Inflammatory macrophage treated with lipopolysaccharide for 1 hour (primary cell): ENCODE measurements around the gene ACMSD.
"Not testable (repeated sequence)": the region's sequence is repeated elsewhere in the genome, so short reads cannot be mapped to it uniquely, and the experiment has no call there.

Experiments
- DNase-seq, 2 donors: peaks; one replicate each; pipeline ENCODE4 v3.0.0-alpha.2; 2020 to 2022

Gene ACMSD

DNA sequence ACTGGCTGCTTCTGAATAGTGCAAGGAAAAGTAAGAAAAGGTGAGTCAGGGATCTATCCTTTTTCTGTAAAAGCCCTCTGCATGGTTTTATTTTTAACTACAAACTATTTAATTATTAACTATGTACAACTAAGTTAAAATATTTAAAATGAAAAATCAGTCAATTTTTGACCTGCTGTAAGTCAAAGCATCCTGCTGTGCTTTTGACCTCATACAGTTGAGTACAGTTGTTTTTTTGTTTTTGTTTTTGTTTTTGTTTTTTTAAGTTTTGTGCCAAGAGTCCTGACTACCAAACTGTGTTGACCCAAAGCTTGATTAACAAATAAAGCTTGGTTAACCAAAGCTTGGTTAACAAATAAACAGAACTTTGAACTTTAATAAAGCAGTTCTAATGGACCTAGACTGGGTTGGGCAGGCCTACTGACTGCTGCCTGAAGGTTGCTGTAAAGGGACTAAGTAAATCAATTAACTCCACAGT is at the start of gene ACMSD:
ACMSD (plus strand) TSS at position 474 of the 478 bp plus-strand sequence. CDS start 67 bp downstream, outside the sequence.
- DNase-seq: no peak

DNA sequence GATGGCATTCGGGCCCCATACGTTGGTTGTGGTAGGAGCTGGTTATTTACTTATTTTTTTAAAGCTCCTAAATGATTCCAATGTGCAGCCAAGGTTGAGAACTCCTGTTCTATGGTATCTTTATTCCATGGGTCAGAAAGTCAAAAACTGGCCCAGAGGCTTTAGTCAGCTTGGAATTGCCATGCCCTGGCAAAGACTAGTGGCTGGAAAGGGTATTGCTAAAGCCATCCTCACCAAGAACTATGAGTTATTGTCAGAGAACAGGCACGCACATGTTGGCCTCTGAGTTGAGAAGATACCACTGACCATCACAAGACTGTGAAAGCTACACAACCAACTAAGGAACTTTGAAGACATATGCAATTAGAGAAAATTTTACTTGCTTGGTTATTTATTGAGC is 47.9 kb upstream of the ACMSD start:
- DNase-seq: no peak

DNA sequence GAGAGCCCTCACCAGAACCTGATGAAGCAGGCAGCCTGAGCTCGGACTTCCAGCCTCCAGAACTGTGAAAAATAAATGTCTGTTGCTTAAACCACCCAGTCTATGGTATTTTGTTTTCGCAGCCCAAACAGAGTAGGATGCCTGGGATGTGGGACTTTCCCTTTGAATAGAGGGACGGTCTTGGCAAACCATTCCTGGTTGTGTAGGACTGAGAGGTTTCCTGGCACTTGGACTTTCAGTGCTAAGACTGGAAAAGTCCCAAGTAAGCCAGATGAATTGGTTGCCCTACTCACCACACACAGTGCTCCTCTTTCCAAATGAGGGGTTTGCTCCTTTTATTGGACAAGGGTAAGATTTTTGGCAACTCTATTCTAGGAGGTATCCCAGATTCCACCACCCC is 46.8 kb upstream of the ACMSD start:
- no peak for DNase-seq

DNA sequence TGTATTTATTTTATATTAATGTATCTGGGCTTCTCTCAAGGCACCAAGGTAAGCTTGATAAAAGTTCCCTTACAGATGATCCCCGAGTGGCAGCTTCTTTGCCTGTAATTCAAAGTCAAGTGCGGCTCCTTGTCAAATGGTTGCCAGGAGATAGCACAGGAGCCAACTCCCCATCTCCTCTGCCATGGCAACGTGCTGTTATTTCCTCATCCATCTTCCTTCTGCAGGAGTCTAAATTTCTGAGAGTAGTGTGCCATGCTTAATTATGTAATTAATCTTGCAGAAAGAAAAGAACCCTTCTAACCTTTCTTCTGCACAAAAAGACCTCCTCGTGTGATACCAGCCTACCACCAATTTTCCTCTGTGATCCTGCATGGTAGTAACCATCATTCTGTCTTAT is 46.2 kb upstream of the ACMSD start:
- no peak for DNase-seq

DNA sequence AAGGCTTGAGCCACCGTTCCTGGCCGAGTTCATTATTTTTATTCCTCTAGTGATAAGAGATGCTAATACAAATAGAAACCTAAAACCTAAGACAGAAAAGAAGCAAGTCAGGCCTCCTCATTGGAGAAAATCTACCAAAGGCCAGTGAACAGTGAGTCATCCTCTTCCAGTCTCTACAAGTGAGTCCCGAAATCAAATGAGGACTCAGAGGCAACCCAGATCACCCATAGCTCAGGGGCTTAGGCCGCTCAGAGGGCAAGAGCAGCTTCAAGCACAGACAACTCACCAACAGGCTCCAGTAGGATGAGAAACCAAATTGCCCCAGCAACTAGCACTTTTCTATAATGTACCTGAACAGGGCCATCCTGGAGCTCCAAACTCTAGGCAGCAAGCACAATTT is 42.7 kb upstream of the ACMSD start:
- DNase-seq: no peak

DNA sequence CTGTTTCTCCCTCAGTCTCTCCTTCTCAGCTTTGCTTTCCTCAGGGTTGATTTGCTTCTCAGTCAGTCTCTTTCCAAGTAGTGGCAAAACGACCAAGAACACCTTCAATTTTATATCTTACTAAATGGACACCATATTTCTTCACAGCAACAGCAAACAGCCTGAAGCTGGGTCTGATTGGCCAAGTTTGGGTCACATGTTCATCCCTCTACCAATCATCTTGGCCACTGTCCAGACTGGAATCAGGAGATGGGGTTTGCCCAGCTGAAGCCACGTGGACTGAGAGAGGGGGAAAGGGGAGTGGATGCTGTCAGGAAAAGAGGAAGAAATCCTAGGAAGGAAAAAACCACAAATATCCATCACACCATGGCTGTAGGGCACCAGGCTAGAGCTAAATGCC is 42.0 kb upstream of the ACMSD start:
- peak in 1 of 2 donors; percentile 13 for DNase-seq

DNA sequence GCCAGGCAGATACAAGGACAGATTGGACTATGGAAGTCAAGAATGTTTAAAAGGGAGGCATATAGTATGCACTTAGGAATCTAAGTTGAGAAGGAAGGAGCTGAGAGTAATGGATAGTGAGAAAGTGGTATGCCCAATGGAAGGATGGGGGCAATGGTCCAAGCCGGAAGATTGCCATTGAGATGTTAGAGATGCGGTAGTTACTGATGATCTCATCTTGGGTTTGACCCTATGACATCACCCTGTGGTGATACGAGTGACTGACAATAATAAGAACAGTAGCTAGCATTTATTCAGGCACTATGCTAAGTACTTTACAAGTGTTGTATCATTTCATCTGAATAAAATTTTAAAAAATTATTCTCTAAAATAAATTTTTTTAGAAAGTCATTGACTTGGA is 38.5 kb upstream of the ACMSD start:
- no peak for DNase-seq

DNA sequence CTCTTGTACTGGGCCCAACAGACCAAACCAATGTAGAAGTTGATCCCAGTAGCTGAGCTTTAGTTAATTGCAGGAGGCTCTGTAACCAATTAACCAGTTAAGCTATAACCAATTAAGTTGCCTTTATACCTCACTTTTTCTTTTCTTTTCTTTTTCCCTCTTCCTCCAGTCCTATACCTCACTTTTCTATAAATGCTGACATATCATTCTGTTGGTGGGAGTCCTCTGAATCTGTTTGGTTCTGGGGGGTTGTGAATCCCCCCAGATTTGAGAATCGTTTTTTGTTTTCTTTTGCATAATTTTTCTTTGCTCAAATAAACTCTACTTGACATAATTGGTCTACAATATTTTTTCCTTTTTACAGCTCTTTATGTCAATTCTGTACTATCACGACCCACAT is 38.1 kb upstream of the ACMSD start:
- no peak for DNase-seq

DNA sequence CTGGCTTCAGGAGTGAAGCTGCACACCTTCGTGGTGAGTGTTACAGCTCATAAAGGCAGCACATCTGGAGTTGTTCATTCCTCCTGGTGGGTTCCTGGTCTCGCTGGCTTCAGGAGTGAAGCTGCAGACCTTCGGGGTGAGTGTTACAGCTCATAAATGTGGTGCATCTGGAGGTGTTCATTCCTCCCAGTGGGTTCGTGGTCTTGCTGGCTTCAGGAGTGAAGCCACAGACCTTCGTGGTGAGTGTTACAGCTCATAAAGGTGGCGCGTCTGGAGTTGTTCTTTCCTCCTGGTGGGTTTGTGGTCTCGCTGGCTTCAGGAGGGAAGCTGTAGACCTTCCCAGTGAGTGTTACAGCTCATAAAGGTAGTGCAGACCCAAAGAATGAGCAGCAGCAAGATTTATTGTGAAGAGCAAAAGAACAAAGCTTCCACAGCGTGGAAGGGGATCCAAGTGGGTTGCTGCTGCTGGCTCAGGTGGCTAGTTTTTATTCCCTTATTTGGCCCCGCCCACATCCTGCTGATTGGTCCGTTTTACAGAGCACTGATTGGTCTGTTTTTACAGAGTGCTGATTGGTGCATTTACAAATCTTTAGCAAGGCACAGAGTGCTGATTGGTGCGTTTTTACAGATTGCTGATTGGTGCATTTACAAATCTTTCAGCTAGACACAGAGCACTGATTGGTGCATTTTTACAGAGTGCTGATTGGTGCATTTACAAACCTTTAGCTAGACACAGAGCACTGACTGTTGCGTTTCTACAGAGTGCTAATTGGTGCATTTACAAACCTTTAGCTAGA is 34.6 kb upstream of the ACMSD start:
- DNase-seq: not testable (repeated sequence)

DNA sequence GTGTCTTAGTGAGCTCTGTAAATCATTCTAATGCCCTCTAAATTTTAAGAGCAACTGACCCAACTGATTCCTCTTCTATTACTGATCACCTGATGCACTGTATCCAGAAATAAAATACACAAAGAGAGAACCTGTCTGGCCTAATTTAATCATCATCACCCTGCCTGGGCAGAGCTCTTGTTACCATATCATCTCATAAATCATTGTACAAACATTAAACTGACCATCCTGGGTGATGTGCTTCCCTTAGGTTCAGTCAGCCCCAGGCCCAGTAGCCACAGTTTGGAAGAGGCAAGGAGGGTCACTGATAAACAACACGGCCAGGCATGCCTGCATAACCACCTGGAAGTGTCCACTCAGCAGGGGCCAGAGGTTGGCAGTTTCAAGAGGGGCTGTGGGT is 22.7 kb upstream of the ACMSD start:
- no peak for DNase-seq

DNA sequence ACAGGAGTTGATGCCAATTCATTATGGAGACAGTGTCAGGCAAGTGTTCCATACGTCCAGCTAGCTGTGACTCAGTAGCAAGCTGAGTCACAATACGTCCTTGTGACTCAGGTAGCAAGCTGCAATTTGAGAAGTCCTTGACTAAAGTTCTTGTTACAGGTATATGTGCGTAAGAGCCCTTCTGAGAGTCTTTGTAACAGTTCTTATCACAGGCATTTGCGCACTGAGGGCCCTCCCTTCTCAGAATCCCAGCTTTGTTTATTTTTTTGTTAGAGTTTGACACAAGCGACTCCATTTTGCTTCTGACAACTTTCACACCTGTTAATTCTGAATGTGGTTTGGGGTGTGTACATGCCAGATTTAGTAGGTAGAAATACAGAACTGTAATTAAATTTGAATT is 20.1 kb upstream of the ACMSD start:
- DNase-seq: no peak

DNA sequence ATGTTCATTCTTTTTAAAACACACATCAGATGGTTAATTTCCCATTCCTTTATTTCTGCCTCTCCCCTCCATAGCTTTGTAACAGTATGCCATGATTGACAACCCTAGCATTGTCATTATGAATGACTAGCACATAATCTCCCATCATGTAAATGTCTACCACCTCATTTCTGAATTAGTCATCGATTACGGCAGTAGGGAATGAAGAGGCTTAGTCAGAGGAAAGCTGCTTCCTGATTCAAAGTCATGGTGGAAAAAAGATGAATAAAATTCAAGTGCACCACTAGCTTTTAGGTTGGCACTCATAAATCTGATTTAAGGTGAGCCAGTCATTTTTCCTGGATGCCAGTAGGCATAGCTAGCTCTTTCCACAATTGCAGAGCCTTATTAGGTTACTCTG is 19.1 kb upstream of the ACMSD start:
- DNase-seq: peak in 1 of 2 donors; percentile 1

DNA sequence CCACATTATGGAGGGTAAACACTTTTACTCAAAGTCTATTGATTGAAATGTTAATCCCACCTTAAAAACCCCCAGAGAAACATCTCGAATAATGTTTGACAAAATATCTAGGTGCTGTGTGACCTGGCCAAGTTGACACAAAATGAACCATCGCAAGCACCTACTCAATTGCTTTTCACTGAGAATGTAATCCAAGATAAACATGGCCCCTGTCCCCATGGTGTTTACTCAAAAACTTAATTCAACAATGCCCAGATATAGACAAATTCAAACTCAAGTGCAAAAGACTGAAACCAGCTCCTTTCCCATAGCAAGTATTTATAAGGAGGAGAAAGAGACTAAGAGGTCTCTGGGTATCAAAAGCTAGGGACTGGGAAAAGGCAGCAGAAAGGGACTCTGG is 15.0 kb upstream of the ACMSD start:
- no peak for DNase-seq

DNA sequence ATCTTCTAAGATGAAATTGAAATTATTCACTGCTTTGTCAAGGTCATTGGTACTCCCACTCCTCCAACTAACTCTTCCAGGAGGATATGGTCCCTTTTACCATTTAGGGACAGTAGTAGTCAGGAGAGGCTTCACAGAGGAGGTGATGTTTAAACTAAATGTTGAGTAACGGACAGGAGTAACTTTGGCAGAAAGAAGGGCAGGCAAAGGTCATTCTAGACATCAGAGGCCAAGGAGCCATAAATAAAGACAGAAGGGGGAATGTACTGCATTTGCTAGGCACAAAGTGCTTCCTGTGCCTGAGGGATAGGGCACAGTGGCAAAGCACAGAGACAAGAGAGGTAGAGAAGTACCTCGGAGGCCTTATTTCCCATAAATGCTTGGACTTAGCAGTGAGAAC is 14.6 kb upstream of the ACMSD start:
- no peak for DNase-seq

DNA sequence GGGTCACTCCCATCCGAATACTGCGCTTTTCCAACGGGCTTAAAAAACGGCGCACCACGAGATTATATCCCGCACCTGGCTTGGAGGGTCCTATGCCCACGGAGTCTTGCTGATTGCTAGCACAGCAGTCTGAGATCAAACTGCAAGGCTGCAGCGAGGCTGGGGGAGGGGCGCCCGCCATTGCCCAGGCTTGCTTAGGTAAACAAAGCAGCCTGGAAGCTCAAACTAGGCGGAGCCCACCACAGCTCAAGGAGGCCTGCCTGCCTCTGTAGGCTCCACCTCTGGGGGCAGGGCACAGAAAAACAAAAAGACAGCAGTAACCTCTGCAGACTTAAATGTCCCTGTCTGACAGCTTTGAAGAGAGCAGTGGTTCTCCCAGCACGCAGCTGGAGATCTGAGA is 12.7 kb upstream of the ACMSD start:
- not testable (repeated sequence) for DNase-seq

DNA sequence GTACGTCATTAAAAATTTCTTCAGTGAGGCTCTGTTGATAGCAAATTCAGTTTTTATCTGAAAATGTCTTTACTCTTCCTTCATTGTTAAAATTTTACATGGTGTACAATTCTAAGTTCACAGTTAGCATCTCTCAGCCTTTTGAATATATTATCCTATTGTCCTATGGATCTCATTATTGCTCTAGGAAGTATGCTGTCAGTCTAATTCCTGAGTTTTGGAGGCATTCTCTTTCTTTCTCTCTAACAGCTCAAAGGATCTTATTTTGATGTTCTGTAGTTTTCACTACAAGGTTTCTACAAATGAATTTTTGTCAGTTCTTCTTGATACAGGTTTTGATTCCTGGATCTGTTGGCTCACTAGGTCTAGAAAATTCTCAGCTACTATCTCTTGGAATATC is 2.9 kb upstream of the ACMSD start:
- DNase-seq: no peak

DNA sequence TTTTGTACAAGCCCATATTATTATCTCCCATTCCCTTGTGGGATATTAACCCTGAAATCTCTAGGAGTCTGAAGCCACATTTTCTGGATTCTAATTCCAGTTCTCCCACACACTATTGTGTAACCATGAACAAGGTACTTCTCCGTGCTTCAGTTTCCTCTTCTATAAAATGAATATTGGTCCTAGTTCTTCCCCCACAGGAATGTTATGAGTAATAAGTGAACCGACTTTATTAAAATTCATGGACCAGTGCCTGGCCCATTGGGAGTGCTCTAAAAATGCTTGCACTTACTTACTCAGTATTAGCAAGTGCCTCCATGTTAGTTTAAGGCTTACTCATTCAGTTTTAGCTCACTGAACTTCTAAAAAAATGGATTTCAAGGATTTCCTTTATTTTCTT is 1.4 kb upstream of the ACMSD start:
- DNase-seq: peak in 1 of 2 donors; percentile 4

DNA sequence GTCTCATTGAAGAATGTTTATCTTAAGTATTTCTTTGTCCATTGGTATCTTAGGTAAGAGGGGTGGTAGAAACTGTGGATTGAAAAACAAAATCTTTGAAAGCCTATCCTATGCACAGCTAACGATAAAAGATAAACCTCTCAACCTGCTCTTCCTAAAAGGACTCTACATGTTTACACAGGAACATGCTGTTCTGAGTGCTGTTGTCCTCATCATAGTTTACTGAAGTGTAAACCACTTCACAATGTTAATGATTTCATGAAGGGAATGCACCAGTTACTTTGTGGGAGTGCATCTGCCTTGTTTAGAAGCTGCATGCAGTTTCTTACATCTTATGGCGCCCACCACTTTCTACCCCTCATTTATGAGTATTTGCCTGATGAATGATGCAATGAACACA is 1.2 kb downstream of the ACMSD start:
- DNase-seq: no peak

DNA sequence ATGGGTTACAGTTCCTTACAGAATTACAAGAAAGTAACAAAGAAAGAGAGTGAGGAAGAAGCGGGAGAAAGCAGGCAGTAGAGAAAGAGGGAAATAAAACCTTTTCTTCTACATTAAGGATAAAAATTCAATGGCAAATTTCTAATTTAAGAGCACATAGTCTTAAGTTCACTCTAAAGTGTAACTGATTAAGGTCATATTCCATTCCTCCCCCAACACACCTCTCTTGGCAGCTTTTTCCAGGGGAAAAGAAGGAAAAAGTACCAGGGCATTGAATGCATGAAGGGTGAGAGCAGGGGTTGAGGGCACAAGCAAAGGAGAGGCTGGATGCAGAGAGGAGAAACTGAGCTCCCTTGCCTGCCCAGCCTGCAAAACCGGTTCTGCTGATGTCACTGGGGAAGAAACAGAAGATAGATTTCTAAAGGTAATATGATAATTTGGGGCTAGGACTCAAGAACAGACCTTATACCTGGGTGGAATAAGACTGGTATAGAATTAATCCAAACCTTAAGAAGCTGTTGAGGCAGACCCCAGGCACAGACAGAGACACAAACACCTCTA is 4.6 kb downstream of the ACMSD start:
- no peak for DNase-seq

DNA sequence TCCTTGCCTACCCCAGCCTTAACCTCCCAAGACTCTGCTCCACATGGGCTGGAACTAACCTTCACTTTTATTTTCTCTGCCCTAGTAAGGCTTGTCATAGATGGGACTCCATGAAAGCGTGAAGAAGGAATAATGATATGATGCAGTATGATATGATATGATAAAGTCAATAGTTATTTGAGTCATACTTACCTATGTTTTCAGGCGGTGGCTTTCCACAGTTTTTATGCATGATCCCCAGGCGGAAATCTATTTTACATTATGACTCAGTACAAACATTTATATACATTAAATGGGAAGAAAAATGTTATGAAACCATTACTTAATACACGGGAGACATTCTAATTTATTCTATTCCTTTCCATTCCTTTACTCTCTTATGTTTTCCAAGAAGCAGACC is 5.6 kb downstream of the ACMSD start:
- no peak for DNase-seq

DNA sequence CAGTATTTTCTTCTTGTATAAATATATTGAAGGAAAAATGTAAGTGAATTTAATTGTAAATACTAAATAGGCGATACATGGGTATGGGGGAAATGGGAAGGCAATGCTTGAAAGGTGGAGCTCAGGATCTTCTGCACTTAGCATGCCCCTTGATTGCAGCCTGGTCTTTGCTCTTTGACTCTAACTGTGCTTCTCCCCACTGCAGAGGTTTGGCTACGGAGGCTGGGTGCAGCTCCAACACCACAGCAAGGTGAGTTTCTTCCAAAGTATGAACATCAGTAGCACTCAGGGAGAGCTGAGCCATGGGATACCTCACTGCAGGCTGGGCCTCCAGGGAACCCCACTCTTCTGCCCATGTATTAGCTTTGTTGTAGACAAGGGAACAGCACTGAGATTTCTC is 6.6 kb downstream of the ACMSD start:
- no peak for DNase-seq

DNA sequence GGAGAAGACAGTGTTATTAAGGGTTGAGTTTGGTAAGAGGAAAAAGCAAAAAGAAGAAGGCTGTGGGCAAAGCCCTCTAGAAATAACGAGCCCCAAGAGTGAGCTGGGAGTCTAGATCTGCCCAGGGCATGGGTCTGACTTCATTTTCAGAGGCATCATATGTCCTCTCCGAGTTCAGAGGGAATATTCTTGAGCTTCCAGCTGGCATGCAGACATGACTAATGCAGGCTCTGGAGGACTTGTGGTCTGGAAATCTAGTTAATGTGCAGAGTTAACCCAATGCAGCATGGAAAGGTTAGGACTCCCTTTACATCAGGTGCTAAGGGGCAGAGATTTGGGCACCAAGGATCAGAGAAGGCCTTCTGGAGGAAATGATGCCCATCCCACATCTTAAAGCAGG is 7.3 kb downstream of the ACMSD start:
- no peak for DNase-seq

DNA sequence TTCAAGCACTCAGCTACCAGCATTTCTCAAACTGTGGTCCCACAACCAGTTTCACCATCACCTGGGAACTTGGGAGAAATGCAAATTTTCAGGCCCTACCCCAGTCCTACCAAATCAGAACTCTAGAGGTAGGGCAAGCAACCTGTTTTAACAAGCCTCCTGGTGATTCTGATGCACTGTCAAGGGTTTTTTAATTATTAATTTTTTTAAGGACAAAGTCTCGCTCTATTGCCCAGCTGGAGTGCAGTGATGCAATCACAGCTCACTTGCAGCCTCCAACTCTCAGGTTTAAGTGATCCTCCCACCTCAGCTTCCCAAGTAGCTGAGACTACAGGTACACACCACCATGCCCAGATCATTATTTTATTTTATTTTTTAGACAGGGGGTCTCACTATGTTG is 7.8 kb downstream of the ACMSD start:
- no peak for DNase-seq

DNA sequence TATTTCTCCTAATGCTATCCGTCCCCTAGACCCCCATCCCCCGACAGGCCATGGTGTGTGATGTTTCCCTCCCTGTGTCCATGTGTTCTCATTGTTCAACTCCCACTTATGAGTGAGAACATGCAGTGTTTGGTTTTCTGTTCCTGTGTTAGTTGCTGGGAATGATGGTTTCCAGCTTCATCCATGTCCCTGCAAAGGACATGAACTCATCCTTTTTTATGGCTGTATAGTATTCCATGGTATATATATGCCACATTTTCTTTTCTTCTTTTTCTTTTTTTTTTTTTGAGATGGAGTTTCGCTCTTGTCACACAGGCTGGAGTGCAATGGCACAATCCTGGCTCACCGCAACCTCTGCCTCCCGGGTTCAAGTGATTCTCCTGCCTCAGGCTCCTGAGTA is 9.2 kb downstream of the ACMSD start:
- not testable (repeated sequence) for DNase-seq

DNA sequence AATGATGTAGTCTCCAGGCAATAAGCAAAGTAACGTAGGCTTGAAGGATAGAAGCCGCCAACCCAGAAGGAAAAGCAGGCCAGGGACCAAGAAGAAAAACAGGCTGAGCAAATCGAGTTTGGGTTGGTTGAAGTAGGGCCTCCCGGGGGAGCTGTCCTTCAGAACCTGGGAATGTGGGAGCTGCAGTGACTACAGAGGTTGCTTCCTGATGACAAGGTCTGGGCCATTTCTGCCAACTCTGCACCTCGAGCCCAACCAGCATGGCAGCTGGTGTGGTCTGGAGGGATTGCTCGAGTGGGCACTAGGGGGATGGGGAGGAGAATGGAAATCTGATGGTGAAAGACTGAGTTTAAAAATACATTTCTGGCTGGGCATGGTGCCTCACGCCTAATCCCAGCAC is 14.1 kb downstream of the ACMSD start:
- DNase-seq: no peak
